ENCODE measurements around the gene ATP5PO. TPM values are rescaled to one million over a fixed set of nuclear protein-coding genes. Genes with fewer than 3 reads are reported as not detected.

The ATP5PO gene
- total RNA-seq, 1 donor from 2014 or later = 309 TPM

DNA sequence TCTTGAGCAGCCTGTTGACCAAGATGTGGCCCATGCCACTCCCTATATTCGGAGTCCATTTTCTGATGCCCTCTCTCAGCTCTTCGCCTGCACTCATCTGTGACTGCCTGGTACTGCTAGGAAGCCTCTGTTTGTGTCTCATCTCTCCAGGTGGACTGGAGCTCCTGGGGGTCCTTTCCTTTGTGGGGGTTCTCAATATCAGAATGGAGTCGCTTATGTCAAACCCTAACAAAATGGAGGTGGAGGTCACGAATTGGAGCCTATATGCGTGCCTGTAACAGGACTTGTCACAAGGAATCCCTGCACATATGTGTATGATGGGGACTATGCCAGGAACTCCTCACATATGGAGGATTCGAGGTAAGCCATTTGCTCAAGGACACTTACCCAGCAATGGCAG lies 46.7 kb upstream of the ATP5PO start:
- no peaks in the 10 kb centered on the region for H4K20me1 ChIP-seq (ENCODE audit: low read depth)
- TF ChIP-seq EZH2phosphoT487 (IDR thresholded peaks at IDR 0.05) = no peak
- no peak for TF ChIP-seq CTCF (IDR thresholded peaks at IDR 0.05)
- no peak for TF ChIP-seq EZH2 (IDR thresholded peaks at IDR 0.05)
- H3K79me2 ChIP-seq (ENCODE audit: low read depth) = no peaks in the 10 kb centered on the region
- H3K36me3 ChIP-seq = no peaks in the 10 kb centered on the region
- H3F3A ChIP-seq (ENCODE audit: low read depth) = peaks cover 14% of the 10 kb centered on the region
- Mint-ChIP-seq H3K27me3 (ENCODE audit: insufficient read depth, low read depth) (no peaks in the 10 kb centered on the region), H3K4me3 (no peak overlapping the region), H3K36me3 (peaks cover 3% of the 10 kb centered on the region), H3K27ac (no peak overlapping the region), H3K9me3 (peaks cover 13% of the 10 kb centered on the region), H3K4me1 (peaks cover under 1% of the 10 kb centered on the region)
- H3K4me3 ChIP-seq = no peak overlapping the region
- DNase-seq (ENCODE audit: low spot score) = no peak
- no peak overlapping the region for H3K4me2 ChIP-seq
- H2AFZ ChIP-seq (replicated peaks) = no peak overlapping the region
- no peak overlapping the region for H3K9ac ChIP-seq
- no peaks in the 10 kb centered on the region for H3K27me3 ChIP-seq
- H3K4me1 ChIP-seq = no peaks in the 10 kb centered on the region
- H3K9me3 ChIP-seq (ENCODE audit: low read depth) = peaks cover 6% of the 10 kb centered on the region
- H3K27ac ChIP-seq = no peak overlapping the region

DNA sequence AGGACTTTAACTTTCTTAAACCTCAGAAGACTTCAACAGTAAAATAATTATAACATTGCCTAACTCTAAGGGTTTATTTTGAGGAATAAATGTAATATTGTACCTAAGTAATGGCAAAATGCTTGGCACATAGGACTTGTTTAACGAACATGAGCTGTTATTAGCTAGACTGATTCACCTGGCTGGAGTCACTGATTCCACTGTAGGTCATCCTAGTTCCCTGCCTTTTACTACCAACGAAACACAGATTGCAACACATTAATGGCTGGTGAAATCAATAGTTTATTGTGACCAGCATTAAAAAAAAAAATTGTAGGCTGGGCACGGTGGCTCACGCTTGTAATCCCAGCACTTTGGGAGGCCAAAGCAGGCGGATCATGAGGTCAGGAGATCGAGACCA lies 45.5 kb upstream of the ATP5PO start:
- Histone ChIP-seq H3K4me1 (no peaks in the 10 kb centered on the region), H3K27ac (no peak overlapping the region), H2AFZ (replicated peaks) (no peak overlapping the region), H3K36me3 (no peaks in the 10 kb centered on the region), H3K79me2 (ENCODE audit: low read depth) (no peaks in the 10 kb centered on the region), H4K20me1 (ENCODE audit: low read depth) (no peaks in the 10 kb centered on the region), H3K27me3 (no peaks in the 10 kb centered on the region), H3F3A (ENCODE audit: low read depth) (peaks cover 7% of the 10 kb centered on the region), H3K9me3 (ENCODE audit: low read depth) (peaks cover 6% of the 10 kb centered on the region), H3K9ac (no peak overlapping the region), H3K4me2 (no peak overlapping the region), H3K4me3 (no peak overlapping the region)
- H3K4me3 Mint-ChIP-seq = no peak overlapping the region
- H3K27ac Mint-ChIP-seq = no peak overlapping the region
- no peak for DNase-seq (ENCODE audit: low spot score)
- TF ChIP-seq EZH2 (IDR thresholded peaks at IDR 0.05) (no peak), CTCF (IDR thresholded peaks at IDR 0.05) (no peak), EZH2phosphoT487 (IDR thresholded peaks at IDR 0.05) (no peak)
- H3K27me3 Mint-ChIP-seq (ENCODE audit: insufficient read depth, low read depth) = no peaks in the 10 kb centered on the region
- H3K36me3 Mint-ChIP-seq = peaks cover 3% of the 10 kb centered on the region
- H3K9me3 Mint-ChIP-seq = peaks cover 16% of the 10 kb centered on the region
- no peaks in the 10 kb centered on the region for H3K4me1 Mint-ChIP-seq

- Mint-ChIP-seq H3K4me1 (no peaks in the 10 kb centered on the region), H3K4me3 (no peak overlapping the region), H3K9me3 (peaks cover 17% of the 10 kb centered on the region), H3K27ac (no peak overlapping the region), H3K27me3 (ENCODE audit: insufficient read depth, low read depth) (no peaks in the 10 kb centered on the region), H3K36me3 (peaks cover 3% of the 10 kb centered on the region)
- no peak overlapping the region for H3K27ac ChIP-seq
- H3K4me1 ChIP-seq = no peaks in the 10 kb centered on the region
- no peak for TF ChIP-seq EZH2phosphoT487 (IDR thresholded peaks at IDR 0.05)
- no peak for TF ChIP-seq EZH2 (IDR thresholded peaks at IDR 0.05)
- no peak for TF ChIP-seq CTCF (IDR thresholded peaks at IDR 0.05)
- no peak for DNase-seq (ENCODE audit: low spot score)
- no peaks in the 10 kb centered on the region for H4K20me1 ChIP-seq (ENCODE audit: low read depth)
- no peaks in the 10 kb centered on the region for H3F3A ChIP-seq (ENCODE audit: low read depth)
- no peaks in the 10 kb centered on the region for H3K79me2 ChIP-seq (ENCODE audit: low read depth)
- H3K4me2 ChIP-seq = no peak overlapping the region
- H3K27me3 ChIP-seq = no peaks in the 10 kb centered on the region
- H3K36me3 ChIP-seq = no peaks in the 10 kb centered on the region
- no peak overlapping the region for H3K4me3 ChIP-seq
- H3K9ac ChIP-seq = no peak overlapping the region
- H3K9me3 ChIP-seq (ENCODE audit: low read depth) = peaks cover 6% of the 10 kb centered on the region
- no peak overlapping the region for H2AFZ ChIP-seq (replicated peaks)
Observed at GRCh38 chr21:33959680-33960079, 44.1 kb upstream of the ATP5PO start.

Data from neural progenitor cell (in vitro differentiated cells).